GM12873 (cell line): Measurements from ENCODE around the gene TIMM29.

Experiments used
- TF ChIP-seq, protein P1 (sequence below): IDR thresholded peaks from 2 replicates; pipeline ENCODE4 v1.5.1; 2012; ENCODE audit warnings: low read depth, mild to moderate bottlenecking, moderate library complexity, low read length, control low read depth; ENCODE audit not compliant: insufficient read depth; ENCODE audit errors: missing control alignments

Gene TIMM29

DNA sequence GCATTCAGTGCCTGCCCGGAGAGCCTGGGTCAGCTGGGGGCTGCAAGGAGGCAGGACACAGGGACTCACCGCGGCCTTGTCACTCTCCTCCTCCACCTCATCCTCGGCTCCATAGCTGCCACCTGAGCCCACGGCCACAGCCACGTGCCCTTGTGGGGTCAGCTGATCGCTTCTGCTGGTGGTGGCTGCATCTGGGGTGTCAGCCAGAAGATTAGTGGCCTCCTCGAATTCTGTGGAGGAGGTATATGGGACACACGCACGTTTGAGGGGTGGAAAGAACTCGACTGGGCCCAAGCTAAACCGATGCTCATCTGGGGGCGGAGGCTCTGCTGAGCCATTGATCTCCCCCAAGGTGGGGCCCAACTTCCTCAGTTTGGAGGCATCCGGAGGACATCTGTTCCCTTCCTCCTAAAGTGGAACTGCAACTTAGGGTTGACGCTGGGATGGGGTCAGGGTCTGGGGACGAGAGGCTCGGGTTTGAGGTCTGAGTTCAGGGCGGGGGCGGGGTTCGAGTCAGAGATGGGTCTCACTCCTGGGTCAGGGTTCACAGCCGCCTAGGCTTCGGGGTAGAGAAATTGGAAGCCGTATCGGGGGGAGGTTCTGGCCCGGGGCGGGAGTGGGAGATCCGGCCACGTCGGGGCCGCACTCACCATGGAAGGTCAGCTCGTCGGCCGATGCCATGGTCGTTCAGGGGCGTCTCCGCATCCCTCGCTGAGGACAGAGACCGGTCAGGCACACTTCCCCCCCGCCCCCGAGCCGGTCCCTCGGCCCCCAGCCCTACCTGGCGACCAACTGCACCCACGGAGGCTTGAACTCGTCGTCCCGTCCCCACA lies 665 bp upstream of the TIMM29 start:
- TF ChIP-seq, protein P1, sequence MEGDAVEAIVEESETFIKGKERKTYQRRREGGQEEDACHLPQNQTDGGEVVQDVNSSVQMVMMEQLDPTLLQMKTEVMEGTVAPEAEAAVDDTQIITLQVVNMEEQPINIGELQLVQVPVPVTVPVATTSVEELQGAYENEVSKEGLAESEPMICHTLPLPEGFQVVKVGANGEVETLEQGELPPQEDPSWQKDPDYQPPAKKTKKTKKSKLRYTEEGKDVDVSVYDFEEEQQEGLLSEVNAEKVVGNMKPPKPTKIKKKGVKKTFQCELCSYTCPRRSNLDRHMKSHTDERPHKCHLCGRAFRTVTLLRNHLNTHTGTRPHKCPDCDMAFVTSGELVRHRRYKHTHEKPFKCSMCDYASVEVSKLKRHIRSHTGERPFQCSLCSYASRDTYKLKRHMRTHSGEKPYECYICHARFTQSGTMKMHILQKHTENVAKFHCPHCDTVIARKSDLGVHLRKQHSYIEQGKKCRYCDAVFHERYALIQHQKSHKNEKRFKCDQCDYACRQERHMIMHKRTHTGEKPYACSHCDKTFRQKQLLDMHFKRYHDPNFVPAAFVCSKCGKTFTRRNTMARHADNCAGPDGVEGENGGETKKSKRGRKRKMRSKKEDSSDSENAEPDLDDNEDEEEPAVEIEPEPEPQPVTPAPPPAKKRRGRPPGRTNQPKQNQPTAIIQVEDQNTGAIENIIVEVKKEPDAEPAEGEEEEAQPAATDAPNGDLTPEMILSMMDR: no peak

DNA sequence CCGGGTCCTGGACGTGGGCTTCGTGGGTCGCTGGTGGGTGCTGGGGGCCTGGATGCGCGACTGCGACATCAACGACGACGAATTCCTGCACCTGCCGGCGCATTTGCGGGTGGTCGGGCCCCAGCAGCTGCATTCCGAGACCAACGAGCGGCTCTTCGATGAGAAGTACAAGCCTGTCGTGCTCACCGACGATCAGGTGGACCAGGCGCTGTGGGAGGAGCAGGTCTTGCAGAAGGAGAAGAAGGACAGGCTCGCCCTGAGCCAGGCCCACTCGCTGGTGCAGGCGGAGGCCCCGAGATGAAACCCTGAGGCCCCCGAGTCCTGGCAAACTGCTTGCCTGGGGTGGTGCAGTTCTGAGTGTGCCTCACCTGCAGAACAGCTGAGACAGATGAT lies 787 bp downstream of the TIMM29 start:
- TF ChIP-seq, protein P1: no peak

GRCh38 chr19:10935371-10936059 lies 6.9 kb downstream of the TIMM29 start:
- TF ChIP-seq, protein P1: no peak

DNA sequence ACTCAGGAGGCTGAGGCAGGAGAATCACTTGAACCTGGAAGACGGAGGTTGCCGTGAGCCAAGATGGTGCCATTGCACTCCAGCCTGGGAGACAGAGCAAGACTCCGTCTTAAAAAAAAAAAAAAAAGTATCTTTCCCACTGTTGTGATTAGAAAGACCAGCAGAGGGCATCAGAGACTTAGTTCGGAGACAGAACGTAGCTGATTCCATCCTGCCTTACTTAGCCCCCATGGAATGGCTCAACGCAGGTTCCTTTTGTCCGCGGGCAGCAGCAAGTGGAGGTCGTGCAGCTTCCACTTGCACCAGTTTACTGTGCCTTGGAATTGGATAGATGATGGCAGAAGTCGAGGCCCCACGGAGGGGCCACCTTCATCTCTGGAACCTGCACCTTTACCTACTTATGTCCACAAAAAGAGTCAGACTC lies 8.1 kb downstream of the TIMM29 start:
- TF ChIP-seq, protein P1: peak; percentile 73

- TF ChIP-seq, protein P1: no peak
Observed at GRCh38 chr19:10945264-10945663, 16.7 kb downstream of the TIMM29 start.

- TF ChIP-seq, protein P1: no peak
Observed at GRCh38 chr19:10946958-10947657, 18.5 kb downstream of the TIMM29 start.

- TF ChIP-seq, protein P1: no peak
Observed at GRCh38 chr19:10952809-10953208, 24.2 kb downstream of the TIMM29 start.
